GM12878 (cell line): ENCODE measurements around the gene DLEC1. TPM values are rescaled to one million over a fixed set of nuclear protein-coding genes. Genes with fewer than 3 reads are reported as not detected.

Experiments
- ATAC-seq: fragments of 200-7000 bp; cut with Tn5 transposase; 3 replicates; pipeline ENCODE4 v1.9.1; 2020; ENCODE audit warnings: mild to moderate bottlenecking, moderate library complexity
- BruUV-seq: library from RNA; stranded (reverse); fragments of 400-500 nt; replicated peaks from 2 replicates; lab custom pipeline; 2021; lab: Mats Ljungman, UMichigan
- CTCF ChIA-PET: fragments of 300-600 bp; sonication (Branson Sonifier 250); formaldehyde crosslinking; extraction: SDS; loops from one replicate; lab custom pipeline; 2021; ENCODE audit warnings: inconsistent platforms; lab: Yijun Ruan, JAX
- POLR2A ChIA-PET: fragments of 350-600 bp; formaldehyde crosslinking; extraction: SDS; loops from one replicate; lab custom pipeline; 2021; ENCODE audit warnings: inconsistent platforms; lab: Charles Lee
- RAD21 ChIA-PET: fragments of 300-600 bp; sonication (Branson Sonifier 250); formaldehyde crosslinking; loops from one replicate; lab custom pipeline; 2023; ENCODE audit warnings: antibody characterized with exemption; ENCODE audit not compliant: unreplicated experiment; lab: Charles Lee
- SMC1A ChIA-PET: fragments of 300-600 bp; sonication (Branson Sonifier 250); formaldehyde crosslinking; loops from one replicate; lab custom pipeline; 2023; ENCODE audit not compliant: unreplicated experiment, uncharacterized antibody; lab: Charles Lee
- DNase-seq: peaks from one replicate; pipeline ENCODE4 v3.0.0-alpha.2; 2011; ENCODE audit warnings: low read depth, low spot score
- FAIRE-seq: peaks from 3 replicates; lab custom pipeline; 2011; peaks lifted over from hg19 to GRCh38; lab: Jason Lieb, UNC
- H2AFZ ChIP-seq: 2 replicates; pipeline ENCODE4 v1.6.0; 2011; ENCODE audit warnings: low read depth, low read length, control low read depth; ENCODE audit not compliant: control insufficient read depth
- H3K27ac ChIP-seq: 2 replicates; pipeline ENCODE4 v1.5.1; 2011; ENCODE audit warnings: control low read depth; ENCODE audit not compliant: control insufficient read depth, insufficient read depth
- H3K27me3 ChIP-seq, 2 experiments: replicated peaks in 1 of 2; 2 replicates each; pipeline versions ENCODE4 v1.6.0 to v1.6.1; 2011; ENCODE audit warnings: low read length in 1 of 2; ENCODE audit not compliant: control insufficient read depth in 2 of 2, insufficient read depth in 2 of 2
- H3K36me3 ChIP-seq, 2 experiments: 2 replicates each; pipeline ENCODE4 v1.5.1; 2011; ENCODE audit warnings: low read length in 1 of 2; ENCODE audit not compliant: control insufficient read depth in 2 of 2, insufficient read depth in 2 of 2
- H3K4me1 ChIP-seq: 2 replicates; pipeline ENCODE4 v1.6.1; 2011; ENCODE audit warnings: mild to moderate bottlenecking, low read length, moderate library complexity, mixed read lengths; ENCODE audit not compliant: control insufficient read depth, insufficient read depth
- H3K4me2 ChIP-seq: 2 replicates; pipeline ENCODE4 v1.6.0; 2011; ENCODE audit warnings: control low read depth; ENCODE audit not compliant: control insufficient read depth, insufficient read depth
- H3K4me3 ChIP-seq: fragments of 200-600 bp; sonication (generic); 2 replicates; pipeline ENCODE4 v1.5.1; 2016
- H3K79me2 ChIP-seq: 2 replicates; pipeline ENCODE4 v1.6.0; 2011; ENCODE audit warnings: low read length; ENCODE audit not compliant: control insufficient read depth, insufficient read depth
- H3K9ac ChIP-seq: 2 replicates; pipeline ENCODE4 v1.8.0; 2011; ENCODE audit warnings: low read length, control low read depth, mixed read lengths; ENCODE audit not compliant: control insufficient read depth, insufficient read depth
- H3K9me3 ChIP-seq: replicated peaks from 3 replicates; pipeline ENCODE4 v1.5.1; 2011; ENCODE audit warnings: mild to moderate bottlenecking, low read length; ENCODE audit not compliant: control insufficient read depth, insufficient read depth
- H4K20me1 ChIP-seq: 2 replicates; pipeline ENCODE4 v1.6.0; 2011; ENCODE audit not compliant: control insufficient read depth, insufficient read depth
- CHD1 ChIP-seq: IDR thresholded peaks from 2 replicates; pipeline ENCODE4 v1.6.1; 2012; ENCODE audit warnings: low read depth, low read length, improper control_type of control experiment
- FOXK2 ChIP-seq: fragments of 450-650 bp; IDR thresholded peaks from 2 replicates; pipeline ENCODE4 v1.6.1; 2017; ENCODE audit warnings: mild to moderate bottlenecking, moderate library complexity
- GATAD2B ChIP-seq: fragments of 450-650 bp; conservative IDR thresholded peaks from 2 replicates; pipeline ENCODE4 v1.6.1; 2017; ENCODE audit warnings: low read depth, mild to moderate bottlenecking, moderate library complexity
- HDAC6 ChIP-seq: fragments of 200-600 bp; sonication (generic); IDR thresholded peaks from one replicate; pipeline ENCODE4 v1.8.0; 2017; ENCODE audit warnings: antibody characterized with exemption; ENCODE audit not compliant: unreplicated experiment
- HSF1 ChIP-seq: fragments of 150-350 bp; IDR thresholded peaks from 2 replicates; pipeline ENCODE4 v1.6.1; 2014; ENCODE audit warnings: mild to moderate bottlenecking, low read depth, low read length
- IKZF2 ChIP-seq, 2 experiments: fragments of 450-650 bp; IDR thresholded peaks; 2 replicates each; pipeline ENCODE4 v1.6.1; 2017; ENCODE audit warnings: mild to moderate bottlenecking in 2 of 2, moderate library complexity in 2 of 2
- JUND ChIP-seq: IDR thresholded peaks from 2 replicates; pipeline ENCODE4 v1.6.1; 2012; ENCODE audit warnings: low read depth, mild to moderate bottlenecking, low read length, improper control_type of control experiment, moderate library complexity
- KLF5 ChIP-seq: fragments of 450-650 bp; IDR thresholded peaks from 2 replicates; pipeline ENCODE4 v1.6.1; 2014; ENCODE audit warnings: mild to moderate bottlenecking; ENCODE audit not compliant: partially characterized antibody
- NKRF ChIP-seq: fragments of 450-650 bp; conservative IDR thresholded peaks from 2 replicates; pipeline ENCODE4 v1.6.1; 2017; ENCODE audit warnings: mild to moderate bottlenecking, moderate library complexity
- NR2C2 ChIP-seq: IDR thresholded peaks from 2 replicates; pipeline ENCODE4 v1.6.1; 2011; ENCODE audit warnings: borderline replicate concordance, low read depth; ENCODE audit not compliant: control insufficient read depth, insufficient read length
- PBX3 ChIP-seq: IDR thresholded peaks from 2 replicates; pipeline ENCODE4 v1.6.1; 2011; ENCODE audit warnings: mild to moderate bottlenecking, low read depth, low read length, moderate library complexity; ENCODE audit not compliant: insufficient replicate concordance
- POU2F2 ChIP-seq: IDR thresholded peaks from 3 replicates; pipeline ENCODE4 v1.6.1; 2011; ENCODE audit warnings: low read depth, mild to moderate bottlenecking, low read length, borderline replicate concordance
- RBBP5 ChIP-seq: fragments of 200-600 bp; sonication (generic); conservative IDR thresholded peaks from 2 replicates; pipeline ENCODE4 v1.6.1; 2016
- ZNF274 ChIP-seq: IDR thresholded peaks from one replicate; pipeline ENCODE4 v1.8.0; 2011; ENCODE audit not compliant: insufficient read length, insufficient read depth
- WGBS: methylation state at CpG from one replicate; pipeline ENCODE4 v1.1.6; 2016; ENCODE audit warnings: low lambda C conversion rate; ENCODE audit not compliant: insufficient replicate concordance, insufficient coverage; ENCODE audit errors: missing lambda C conversion rate; 5-methylcytosine and 5-hydroxymethylcytosine counted together
- in situ Hi-C: fragments of 300-500 bp; cut with MboI; formaldehyde crosslinking; loops from 9 replicates; pipeline ENCODE4 v1.14.3; 2018; ENCODE audit warnings: mixed read lengths
- intact Hi-C: fragments of 100-400 bp; cut with micrococcal nuclease; formaldehyde crosslinking; loops from one replicate; pipeline ENCODE4 v1.14.2; 2022; ENCODE audit not compliant: unreplicated experiment
- polyA plus RNA-seq, 11 experiments: library from polyadenylated mRNA; depleted of rRNA in 4 of 11; unstranded in 6 of 11; stranded (reverse) in 5 of 11; fragments of >200 nt; fragmentation: Nextera tagmentation in 4 of 11; fragmentation: Illumina TruSeq in 1 of 11; extraction: Ambion mirVana in 4 of 11; extraction: Trizol in 1 of 11; gene quantifications; 1 replicate in 1 of 11; 2 replicates in 10 of 11; pipeline versions ENCODE4 v1.2.1 to v1.2.3, GENCODE V29; 2011 to 2016; ENCODE audit warnings: inconsistent platforms in 2 of 11, missing spikeins in 2 of 11, low read depth in 1 of 11
- total RNA-seq, 4 experiments: library from RNA; depleted of rRNA in 3 of 4; stranded (reverse); fragments of >200 nt in 3 of 4; fragmentation: Illumina TruSeq in 1 of 4; extraction: Trizol in 1 of 4; gene quantifications; 2 replicates each; pipeline versions ENCODE4 v1.2.1 to v1.2.3, GENCODE V29; 2013 to 2021

Gene DLEC1
- total and polyA plus RNA-seq, 10 of the 15 experiments (the other 5 are each of a cell fraction or from before 2014, with no cell fraction given): 0.03 to 0.29 (median 0.07) TPM; not detected in 3

GRCh38 chr3:37993067-37993455 is 45.9 kb upstream of the DLEC1 start:
- Histone ChIP-seq H3K9me3 (no peaks in the 10 kb centered on the region), H4K20me1 (no peaks in the 10 kb centered on the region), H3K4me3 (no peak overlapping the region), H3K27me3 (no peaks in the 10 kb centered on the region), H2AFZ (no peak overlapping the region; the same call in 1 of the 2 replicates), H3K36me3 (no peaks in the 10 kb centered on the region; a peak in 1 of 4 replicates), H3K9ac (no peak overlapping the region), H3K4me2 (no peak overlapping the region), H3K4me1 (peaks cover 10% of the 10 kb centered on the region), H3K27ac (no peak overlapping the region), H3K79me2 (no peaks in the 10 kb centered on the region; the same call in 1 of the 2 replicates)
- DNase-seq: no peak
- RAD21 ChIA-PET: no interaction called here
- BruUV-seq: no TSS peak
- WGBS: 93% methylated on average over 8 of the region's 8 CpGs
- SMC1A ChIA-PET: no interaction called here
- no peak for ATAC-seq
- TF ChIP-seq FOXK2: no peak
- TF ChIP-seq PBX3: no peak
- POLR2A ChIA-PET: no interaction called here
- in situ Hi-C loops (no loop called here), intact Hi-C loops (no loop called here)
- no peak for FAIRE-seq
- CTCF ChIA-PET: interaction anchor here (1.6 kb wide), 1 partner anchor 21 kb away, joined by 4 read pairs; no protein-coding TSS in a partner anchor

GRCh38 chr3:37993460-37993819 is 45.6 kb upstream of the DLEC1 start:
- intact Hi-C loops (no loop called here), in situ Hi-C loops (no loop called here)
- Histone ChIP-seq H3K27me3 (no peaks in the 10 kb centered on the region), H3K4me1 (peaks cover 14% of the 10 kb centered on the region), H3K79me2 (no peaks in the 10 kb centered on the region; the same call in 1 of the 2 replicates), H3K9ac (no peak overlapping the region; the same call in 1 of the 2 replicates), H3K36me3 (no peaks in the 10 kb centered on the region; a peak in 1 of 4 replicates), H3K9me3 (no peaks in the 10 kb centered on the region), H2AFZ (peak overlapping the region; percentile 84), H3K27ac (no peak overlapping the region), H3K4me2 (peak overlapping the region; percentile 73), H4K20me1 (no peaks in the 10 kb centered on the region), H3K4me3 (peak overlapping the region; percentile 65; the same call in 1 of the 2 replicates)
- CTCF ChIA-PET: interaction anchor here (1.6 kb wide), 1 partner anchor 21 kb away, joined by 4 read pairs; no protein-coding TSS in a partner anchor
- SMC1A ChIA-PET: no interaction called here
- 65% methylated on average over 6 of the region's 6 CpGs for WGBS
- RAD21 ChIA-PET: no interaction called here
- DNase-seq: no peak
- no TSS peak for BruUV-seq
- ATAC-seq: no peak
- POLR2A ChIA-PET: no interaction called here
- peak; percentile 83 for FAIRE-seq
- TF ChIP-seq ZNF274 (no peak), HSF1 (no peak), POU2F2 (no peak), RBBP5 (no peak), NR2C2 (no peak), JUND (no peak), HDAC6 (no peak), GATAD2B (no peak), CHD1 (no peak), NKRF (no peak), IKZF2 (IDR thresholded peaks at IDR 0.05) (no peak), KLF5 (no peak)
